ENCODE measurements around the gene SIN3B.

GRCh38 chr19:16901491-16902175 is 72.4 kb downstream of the SIN3B start:
- TF ChIP-seq POLR2AphosphoS5 (IDR thresholded peaks at IDR 0.05), result no peak
- no peak for TF ChIP-seq CTCF (IDR thresholded peaks at IDR 0.05)
- TF ChIP-seq POLR2A (IDR thresholded peaks at IDR 0.05), result no peak
- TF ChIP-seq EP300 (IDR thresholded peaks at IDR 0.05), result no peak
